ENCODE measurements around the gene LRRC53. TPM values are rescaled to one million over a fixed set of nuclear protein-coding genes. Genes with fewer than 3 reads are reported as not detected.

The LRRC53 gene
- total RNA-seq, 1 experiment from 2014 or later = not detected

- no peak for DNase-seq
- no peak for TF ChIP-seq CTCF (IDR thresholded peaks at IDR 0.05; ENCODE audit: unreplicated experiment)
- Mint-ChIP-seq H3K9me3 (ENCODE audit: low read depth, unreplicated experiment) (no peaks in the 10 kb centered on the region), H3K27me3 (ENCODE audit: unreplicated experiment) (no peaks in the 10 kb centered on the region), H3K4me3 (ENCODE audit: low read depth, unreplicated experiment) (no peak overlapping the region), H3K4me1 (ENCODE audit: low read depth, unreplicated experiment) (no peaks in the 10 kb centered on the region), H3K27ac (ENCODE audit: unreplicated experiment) (no peak overlapping the region), H3K36me3 (ENCODE audit: insufficient read depth, unreplicated experiment) (no peaks in the 10 kb centered on the region)
- intact Hi-C loops (cut with micrococcal nuclease; ENCODE audit: unreplicated experiment) = no loop called here
- CTCF ChIA-PET = no interaction called here
- BruUV-seq (replicated peaks) = no TSS peak
Observed at GRCh38 chr1:74534241-74534640, 21.8 kb upstream of the LRRC53 start.

GRCh38 chr1:74531796-74532195 is 19.4 kb upstream of the LRRC53 start:
- Mint-ChIP-seq H3K27ac (ENCODE audit: unreplicated experiment) (no peak overlapping the region), H3K4me3 (ENCODE audit: low read depth, unreplicated experiment) (no peak overlapping the region), H3K27me3 (ENCODE audit: unreplicated experiment) (peaks cover 19% of the 10 kb centered on the region), H3K9me3 (ENCODE audit: low read depth, unreplicated experiment) (no peaks in the 10 kb centered on the region), H3K36me3 (ENCODE audit: insufficient read depth, unreplicated experiment) (no peaks in the 10 kb centered on the region), H3K4me1 (ENCODE audit: low read depth, unreplicated experiment) (no peaks in the 10 kb centered on the region)
- CTCF ChIA-PET = no interaction called here
- intact Hi-C loops (cut with micrococcal nuclease; ENCODE audit: unreplicated experiment) = no loop called here
- TF ChIP-seq CTCF (IDR thresholded peaks at IDR 0.05; ENCODE audit: unreplicated experiment) = no peak
- no TSS peak for BruUV-seq (replicated peaks)
- DNase-seq = no peak

- DNase-seq = no peak
- intact Hi-C loops (cut with micrococcal nuclease; ENCODE audit: unreplicated experiment) = no loop called here
- Mint-ChIP-seq H3K27me3 (ENCODE audit: unreplicated experiment) (peaks cover 19% of the 10 kb centered on the region), H3K9me3 (ENCODE audit: low read depth, unreplicated experiment) (no peaks in the 10 kb centered on the region), H3K4me3 (ENCODE audit: low read depth, unreplicated experiment) (no peak overlapping the region), H3K4me1 (ENCODE audit: low read depth, unreplicated experiment) (no peaks in the 10 kb centered on the region), H3K36me3 (ENCODE audit: insufficient read depth, unreplicated experiment) (no peaks in the 10 kb centered on the region), H3K27ac (ENCODE audit: unreplicated experiment) (no peak overlapping the region)
- CTCF ChIA-PET = no interaction called here
- BruUV-seq (replicated peaks) = no TSS peak
- no peak for TF ChIP-seq CTCF (IDR thresholded peaks at IDR 0.05; ENCODE audit: unreplicated experiment)
Observed at GRCh38 chr1:74530892-74531291, 18.5 kb upstream of the LRRC53 start.

- Mint-ChIP-seq H3K9me3 (ENCODE audit: low read depth, unreplicated experiment) (no peaks in the 10 kb centered on the region), H3K27me3 (ENCODE audit: unreplicated experiment) (peaks cover 19% of the 10 kb centered on the region), H3K27ac (ENCODE audit: unreplicated experiment) (no peak overlapping the region), H3K36me3 (ENCODE audit: insufficient read depth, unreplicated experiment) (no peaks in the 10 kb centered on the region), H3K4me1 (ENCODE audit: low read depth, unreplicated experiment) (no peaks in the 10 kb centered on the region), H3K4me3 (ENCODE audit: low read depth, unreplicated experiment) (no peak overlapping the region)
- no TSS peak for BruUV-seq (replicated peaks)
- CTCF ChIA-PET = no interaction called here
- intact Hi-C loops (cut with micrococcal nuclease; ENCODE audit: unreplicated experiment) = no loop called here
- TF ChIP-seq CTCF (IDR thresholded peaks at IDR 0.05; ENCODE audit: unreplicated experiment) = no peak
- no peak for DNase-seq
Observed at GRCh38 chr1:74528123-74528522, 15.7 kb upstream of the LRRC53 start.

- TF ChIP-seq CTCF (IDR thresholded peaks at IDR 0.05; ENCODE audit: unreplicated experiment) = no peak
- H3K36me3 Mint-ChIP-seq (ENCODE audit: insufficient read depth, unreplicated experiment) = no peaks in the 10 kb centered on the region
- H3K4me1 Mint-ChIP-seq (ENCODE audit: low read depth, unreplicated experiment) = no peaks in the 10 kb centered on the region
- no peak overlapping the region for H3K4me3 Mint-ChIP-seq (ENCODE audit: low read depth, unreplicated experiment)
- no peak for DNase-seq
- peaks cover 19% of the 10 kb centered on the region for H3K27me3 Mint-ChIP-seq (ENCODE audit: unreplicated experiment)
- no TSS peak for BruUV-seq (replicated peaks)
- no peak overlapping the region for H3K27ac Mint-ChIP-seq (ENCODE audit: unreplicated experiment)
- intact Hi-C loops (cut with micrococcal nuclease; ENCODE audit: unreplicated experiment) = no loop called here
- no peaks in the 10 kb centered on the region for H3K9me3 Mint-ChIP-seq (ENCODE audit: low read depth, unreplicated experiment)
- CTCF ChIA-PET = no interaction called here
Observed at GRCh38 chr1:74526708-74527107, 14.3 kb upstream of the LRRC53 start.

Data from Calu3 (cell line).